MM.1S (cell line): ENCODE measurements around the gene RASAL2.

Experiments
- DNase-seq: peaks from one replicate; pipeline ENCODE4 v3.0.0-alpha.2; 2015
- H2AFZ ChIP-seq: fragments of 300-600 bp; sonication (generic); 2 replicates; pipeline ENCODE4 v1.6.0; 2016; ENCODE audit warnings: antibody characterized with exemption, low read length
- H3F3A ChIP-seq: fragments of 300-600 bp; sonication (generic); 2 replicates; pipeline ENCODE4 v1.6.1; 2016; ENCODE audit warnings: mild to moderate bottlenecking, antibody characterized with exemption, low read length, moderate library complexity, mixed read lengths; ENCODE audit not compliant: insufficient read depth
- H3K27ac ChIP-seq: fragments of 300-600 bp; sonication (generic); 2 replicates; pipeline ENCODE4 v1.5.1; 2016; ENCODE audit warnings: mild to moderate bottlenecking, low read length
- H3K27me3 ChIP-seq: fragments of 300-600 bp; sonication (generic); replicated peaks from 2 replicates; pipeline ENCODE4 v1.6.0; 2016; ENCODE audit warnings: low read length; ENCODE audit not compliant: insufficient read depth
- H3K36me3 ChIP-seq: fragments of 300-600 bp; sonication (generic); replicated peaks from 2 replicates; pipeline ENCODE4 v1.6.1; 2016; ENCODE audit warnings: mild to moderate bottlenecking, low read length, mixed read lengths; ENCODE audit not compliant: insufficient read depth
- H3K4me1 ChIP-seq: fragments of 300-600 bp; sonication (generic); 2 replicates; pipeline ENCODE4 v1.6.1; 2016; ENCODE audit warnings: low read length, mixed read lengths
- H3K4me2 ChIP-seq: fragments of 300-600 bp; sonication (generic); 2 replicates; pipeline ENCODE4 v1.6.0; 2016; ENCODE audit warnings: low read depth, low read length
- H3K4me3 ChIP-seq: fragments of 300-600 bp; sonication (generic); 2 replicates; pipeline ENCODE4 v1.5.1; 2016; ENCODE audit warnings: low read length, mixed read lengths
- H3K79me2 ChIP-seq: fragments of 300-600 bp; sonication (generic); 2 replicates; pipeline ENCODE4 v1.6.1; 2016; ENCODE audit warnings: mixed run types, low read length, mixed read lengths
- H3K9ac ChIP-seq: fragments of 300-600 bp; sonication (generic); 2 replicates; pipeline ENCODE4 v1.6.1; 2016; ENCODE audit warnings: low read length, mixed read lengths
- H3K9me2 ChIP-seq: fragments of 300-600 bp; sonication (generic); replicated peaks from 2 replicates; pipeline ENCODE4 v1.6.1; 2016; ENCODE audit warnings: mild to moderate bottlenecking, low read length, mixed read lengths; ENCODE audit not compliant: insufficient read depth
- H3K9me3 ChIP-seq: fragments of 300-600 bp; sonication (generic); replicated peaks from 2 replicates; pipeline ENCODE4 v1.6.1; 2016; ENCODE audit warnings: mild to moderate bottlenecking, low read length, mixed read lengths; ENCODE audit not compliant: insufficient read depth
- H4K20me1 ChIP-seq: fragments of 300-600 bp; sonication (generic); 2 replicates; pipeline ENCODE4 v1.6.1; 2016; ENCODE audit warnings: mild to moderate bottlenecking, low read length, moderate library complexity, mixed read lengths; ENCODE audit not compliant: insufficient read depth
- EZH2 ChIP-seq: fragments of 300-600 bp; sonication (generic); optimal IDR thresholded peaks from 2 replicates; pipeline ENCODE3; 2017; ENCODE audit warnings: low read depth, mild to moderate bottlenecking, antibody characterized with exemption, low read length, mixed read lengths
- EZH2phosphoT487 ChIP-seq: fragments of 300-600 bp; sonication (generic); IDR thresholded peaks from 2 replicates; pipeline ENCODE4 v1.6.1; 2018; ENCODE audit warnings: antibody characterized with exemption, low read length
- TF ChIP-seq, protein P1 (sequence below): fragments of 300-600 bp; sonication (generic); IDR thresholded peaks from 2 replicates; pipeline ENCODE4 v1.5.1; 2016; ENCODE audit warnings: antibody characterized with exemption, low read length, mixed read lengths

The RASAL2 gene

DNA sequence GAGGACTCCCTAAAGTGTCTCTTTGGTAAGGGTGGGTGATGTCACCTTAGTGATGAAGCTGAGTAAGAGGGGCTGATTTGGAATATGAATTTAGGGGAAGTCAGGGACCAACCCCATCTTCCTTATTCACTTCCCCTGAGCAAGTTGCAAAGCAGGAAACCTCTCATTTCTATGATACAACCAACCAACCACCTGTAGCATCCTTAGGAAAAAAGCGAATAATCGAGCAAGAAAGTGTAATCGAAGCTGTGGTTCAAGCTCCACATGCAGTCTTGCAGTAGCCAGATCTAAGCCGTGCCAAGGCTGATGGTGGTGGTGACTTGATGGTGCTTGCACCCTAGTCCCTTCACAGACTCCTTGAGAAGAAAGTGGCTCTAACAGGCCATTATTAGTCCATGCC, 422.2 kb downstream of the RASAL2 start:
- Histone ChIP-seq H3K79me2 (no peaks in the 10 kb centered on the region), H4K20me1 (no peaks in the 10 kb centered on the region), H3K9ac (no peak overlapping the region), H3K4me1 (no peaks in the 10 kb centered on the region), H3K27me3 (no peaks in the 10 kb centered on the region), H3F3A (no peaks in the 10 kb centered on the region), H2AFZ (no peak overlapping the region), H3K36me3 (no peaks in the 10 kb centered on the region), H3K9me2 (no peaks in the 10 kb centered on the region), H3K4me2 (no peak overlapping the region), H3K9me3 (no peaks in the 10 kb centered on the region), H3K4me3 (no peak overlapping the region), H3K27ac (no peak overlapping the region)
- TF ChIP-seq EZH2phosphoT487 (no peak), EZH2 (no peak)
- TF ChIP-seq, protein P1, sequence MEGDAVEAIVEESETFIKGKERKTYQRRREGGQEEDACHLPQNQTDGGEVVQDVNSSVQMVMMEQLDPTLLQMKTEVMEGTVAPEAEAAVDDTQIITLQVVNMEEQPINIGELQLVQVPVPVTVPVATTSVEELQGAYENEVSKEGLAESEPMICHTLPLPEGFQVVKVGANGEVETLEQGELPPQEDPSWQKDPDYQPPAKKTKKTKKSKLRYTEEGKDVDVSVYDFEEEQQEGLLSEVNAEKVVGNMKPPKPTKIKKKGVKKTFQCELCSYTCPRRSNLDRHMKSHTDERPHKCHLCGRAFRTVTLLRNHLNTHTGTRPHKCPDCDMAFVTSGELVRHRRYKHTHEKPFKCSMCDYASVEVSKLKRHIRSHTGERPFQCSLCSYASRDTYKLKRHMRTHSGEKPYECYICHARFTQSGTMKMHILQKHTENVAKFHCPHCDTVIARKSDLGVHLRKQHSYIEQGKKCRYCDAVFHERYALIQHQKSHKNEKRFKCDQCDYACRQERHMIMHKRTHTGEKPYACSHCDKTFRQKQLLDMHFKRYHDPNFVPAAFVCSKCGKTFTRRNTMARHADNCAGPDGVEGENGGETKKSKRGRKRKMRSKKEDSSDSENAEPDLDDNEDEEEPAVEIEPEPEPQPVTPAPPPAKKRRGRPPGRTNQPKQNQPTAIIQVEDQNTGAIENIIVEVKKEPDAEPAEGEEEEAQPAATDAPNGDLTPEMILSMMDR, result no peak
- no peak for DNase-seq

DNA sequence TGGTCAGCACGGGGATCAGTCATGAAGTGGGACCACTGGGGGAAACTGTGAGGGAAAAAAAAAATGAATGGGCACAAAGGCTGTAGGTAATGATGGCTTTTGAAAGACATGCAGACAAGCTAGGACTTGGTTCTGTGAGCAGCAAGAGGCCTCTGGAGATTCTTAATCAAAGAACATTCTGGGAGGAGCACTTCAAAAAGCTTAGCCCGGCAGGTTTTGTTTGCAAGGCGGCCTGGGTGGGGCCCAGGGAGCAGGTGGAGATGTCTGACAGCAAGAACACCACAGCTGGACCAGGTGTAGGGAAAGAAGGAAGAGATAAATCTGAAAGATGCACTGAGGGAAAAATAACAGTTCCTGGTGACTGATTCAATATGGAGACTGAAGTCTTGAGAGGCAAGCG, 425.0 kb downstream of the RASAL2 start:
- TF ChIP-seq EZH2phosphoT487 (no peak), EZH2 (no peak)
- TF ChIP-seq, protein P1, result no peak
- H2AFZ ChIP-seq, result no peak overlapping the region
- DNase-seq, result no peak
- H3K36me3 ChIP-seq, result no peaks in the 10 kb centered on the region
- H3K27me3 ChIP-seq, result no peaks in the 10 kb centered on the region
- no peak overlapping the region for H3K4me3 ChIP-seq
- H3K9ac ChIP-seq, result no peak overlapping the region
- no peaks in the 10 kb centered on the region for H3K4me1 ChIP-seq
- no peaks in the 10 kb centered on the region for H4K20me1 ChIP-seq
- no peaks in the 10 kb centered on the region for H3K9me2 ChIP-seq
- no peaks in the 10 kb centered on the region for H3K79me2 ChIP-seq
- H3F3A ChIP-seq, result no peaks in the 10 kb centered on the region
- H3K27ac ChIP-seq, result no peak overlapping the region
- no peak overlapping the region for H3K4me2 ChIP-seq
- no peaks in the 10 kb centered on the region for H3K9me3 ChIP-seq

DNA sequence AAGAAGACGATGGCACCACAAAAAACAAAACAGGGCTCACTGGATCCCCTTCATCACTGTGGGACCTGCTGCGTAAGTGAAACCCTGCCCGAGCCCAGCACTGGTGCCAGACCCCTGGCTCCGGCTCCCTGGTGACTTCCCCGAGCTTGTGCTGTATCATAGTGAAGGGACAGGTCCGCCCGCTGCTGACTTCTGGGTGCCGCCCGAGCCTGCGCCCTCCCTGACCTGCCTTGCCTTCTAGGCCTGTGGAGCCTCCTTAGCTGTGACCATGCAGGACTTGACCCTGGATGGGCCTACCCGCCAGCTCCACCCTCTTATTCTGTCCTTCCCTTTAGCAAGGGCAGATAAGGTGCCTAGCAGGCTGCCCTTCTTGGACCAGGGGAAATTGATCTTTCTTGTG, 426.9 kb downstream of the RASAL2 start:
- no peaks in the 10 kb centered on the region for H4K20me1 ChIP-seq
- no peak for TF ChIP-seq EZH2
- TF ChIP-seq, protein P1, result no peak
- H3K4me1 ChIP-seq, result no peaks in the 10 kb centered on the region
- H3K4me2 ChIP-seq, result no peak overlapping the region
- H2AFZ ChIP-seq, result no peak overlapping the region
- no peaks in the 10 kb centered on the region for H3K36me3 ChIP-seq
- no peaks in the 10 kb centered on the region for H3K79me2 ChIP-seq
- no peaks in the 10 kb centered on the region for H3F3A ChIP-seq
- no peak for DNase-seq
- no peaks in the 10 kb centered on the region for H3K9me3 ChIP-seq
- H3K9me2 ChIP-seq, result no peaks in the 10 kb centered on the region
- H3K9ac ChIP-seq, result no peak overlapping the region
- H3K27ac ChIP-seq, result no peak overlapping the region
- no peaks in the 10 kb centered on the region for H3K27me3 ChIP-seq
- H3K4me3 ChIP-seq, result no peak overlapping the region

DNA sequence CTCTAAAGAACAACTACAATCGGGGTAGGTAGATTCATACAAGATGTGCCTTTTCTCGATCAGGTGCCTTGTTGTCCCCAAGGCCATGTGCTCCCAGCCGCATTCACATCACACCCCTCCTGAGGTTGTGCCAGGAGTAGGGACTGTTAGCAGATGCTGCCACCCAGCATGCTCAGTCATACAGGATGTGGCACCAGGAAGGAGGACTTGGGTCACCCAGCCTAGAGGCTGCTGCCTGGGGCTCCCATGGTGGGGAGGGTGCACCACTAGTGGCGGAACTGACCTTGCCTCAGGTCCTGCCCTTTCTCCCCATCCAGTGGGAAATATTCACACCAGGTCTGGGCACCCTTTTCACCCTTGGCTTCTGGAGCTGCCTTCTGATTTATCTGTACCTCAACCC, 427.3 kb downstream of the RASAL2 start:
- H3K9me2 ChIP-seq, result no peaks in the 10 kb centered on the region
- no peak overlapping the region for H3K9ac ChIP-seq
- H3K79me2 ChIP-seq, result no peaks in the 10 kb centered on the region
- no peak for DNase-seq
- H2AFZ ChIP-seq, result no peak overlapping the region
- no peaks in the 10 kb centered on the region for H3F3A ChIP-seq
- H3K4me2 ChIP-seq, result no peak overlapping the region
- H4K20me1 ChIP-seq, result no peaks in the 10 kb centered on the region
- no peaks in the 10 kb centered on the region for H3K27me3 ChIP-seq
- H3K4me1 ChIP-seq, result no peaks in the 10 kb centered on the region
- H3K4me3 ChIP-seq, result no peak overlapping the region
- H3K9me3 ChIP-seq, result no peaks in the 10 kb centered on the region
- H3K27ac ChIP-seq, result no peak overlapping the region
- no peaks in the 10 kb centered on the region for H3K36me3 ChIP-seq
- TF ChIP-seq EZH2phosphoT487 (no peak), EZH2 (no peak)
- TF ChIP-seq, protein P1, result no peak
